Transverse colon (tissue), 3 donors: ENCODE measurements around the gene DYTN.

Experiments used
- POLR2A ChIP-seq: fragments of 450-650 bp; IDR thresholded peaks from one replicate; pipeline ENCODE4 v1.6.1; 2016; ENCODE audit warnings: antibody characterized with exemption, mild to moderate bottlenecking, moderate library complexity
- TF ChIP-seq, protein P1 (sequence below), 5 experiments: fragments of 200-600 bp in 3 of 5; fragments of 450-650 bp in 2 of 5; sonication (generic) in 3 of 5; IDR thresholded peaks; 1 replicate in 2 of 5; 2 replicates in 3 of 5; pipeline ENCODE4 v1.5.1; 2016 to 2017; ENCODE audit warnings: antibody characterized with exemption in 5 of 5, inconsistent platforms in 3 of 5, mild to moderate bottlenecking in 2 of 5, moderate library complexity in 1 of 5

DNA sequence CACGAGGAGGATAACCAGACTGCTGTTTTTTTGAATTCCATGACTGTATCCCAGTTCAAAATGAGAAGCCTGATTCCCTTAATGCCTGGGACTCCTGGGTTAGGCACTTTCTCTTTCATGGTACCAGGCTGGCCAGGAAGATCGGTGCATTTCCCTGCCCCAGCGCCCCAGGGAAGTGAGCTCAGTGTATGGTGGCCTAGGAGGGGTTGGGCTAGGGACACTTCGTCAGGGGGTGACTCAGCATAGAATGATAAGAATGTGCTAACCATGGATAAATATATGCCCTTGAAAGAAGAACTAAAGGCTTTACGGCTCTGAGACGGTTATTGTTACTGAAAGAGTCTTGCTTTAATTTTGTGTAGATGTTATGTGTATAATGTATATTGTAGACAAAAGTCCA, 103.4 kb downstream of the DYTN start:
- TF ChIP-seq, protein P1, sequence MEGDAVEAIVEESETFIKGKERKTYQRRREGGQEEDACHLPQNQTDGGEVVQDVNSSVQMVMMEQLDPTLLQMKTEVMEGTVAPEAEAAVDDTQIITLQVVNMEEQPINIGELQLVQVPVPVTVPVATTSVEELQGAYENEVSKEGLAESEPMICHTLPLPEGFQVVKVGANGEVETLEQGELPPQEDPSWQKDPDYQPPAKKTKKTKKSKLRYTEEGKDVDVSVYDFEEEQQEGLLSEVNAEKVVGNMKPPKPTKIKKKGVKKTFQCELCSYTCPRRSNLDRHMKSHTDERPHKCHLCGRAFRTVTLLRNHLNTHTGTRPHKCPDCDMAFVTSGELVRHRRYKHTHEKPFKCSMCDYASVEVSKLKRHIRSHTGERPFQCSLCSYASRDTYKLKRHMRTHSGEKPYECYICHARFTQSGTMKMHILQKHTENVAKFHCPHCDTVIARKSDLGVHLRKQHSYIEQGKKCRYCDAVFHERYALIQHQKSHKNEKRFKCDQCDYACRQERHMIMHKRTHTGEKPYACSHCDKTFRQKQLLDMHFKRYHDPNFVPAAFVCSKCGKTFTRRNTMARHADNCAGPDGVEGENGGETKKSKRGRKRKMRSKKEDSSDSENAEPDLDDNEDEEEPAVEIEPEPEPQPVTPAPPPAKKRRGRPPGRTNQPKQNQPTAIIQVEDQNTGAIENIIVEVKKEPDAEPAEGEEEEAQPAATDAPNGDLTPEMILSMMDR (IDR thresholded peaks at IDR 0.05), result no peak
- TF ChIP-seq POLR2A, result no peak
